HG03060 (cell line): Measurements from ENCODE around the gene PRM3.

Source experiments
- ATAC-seq: cut with Tn5 transposase; IDR thresholded peaks from one replicate; pipeline ENCODE4 v1.9.1; 2021; ENCODE audit warnings: low read depth, moderate number of reproducible peaks; ENCODE audit not compliant: unreplicated experiment

PRM3 gene

GRCh38 chr16:11231367-11231970, 42.0 kb downstream of the PRM3 start:
- no peak for ATAC-seq

DNA sequence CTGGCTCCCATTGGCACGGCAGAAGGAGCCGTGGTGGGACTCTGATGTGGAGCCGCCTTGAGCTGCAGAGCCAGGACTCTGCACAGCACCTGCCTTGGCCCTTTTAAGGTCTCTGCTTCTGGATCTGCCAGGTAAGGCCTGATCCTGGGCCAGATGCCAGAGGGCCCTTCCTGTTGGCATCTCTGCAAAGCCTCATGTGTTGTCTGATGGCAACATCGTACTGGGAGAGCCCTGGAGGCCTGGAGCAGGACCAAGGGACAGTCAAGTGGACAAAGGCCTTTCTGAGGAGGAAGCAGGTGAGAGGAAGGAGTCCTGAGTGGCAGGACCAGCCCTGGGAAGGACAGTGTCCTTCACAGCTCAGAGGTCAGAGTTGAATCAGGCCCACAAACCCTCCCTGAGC, 43.5 kb downstream of the PRM3 start:
- ATAC-seq, result no peak

GRCh38 chr16:11229432-11229831, 44.0 kb downstream of the PRM3 start:
- no peak for ATAC-seq

DNA sequence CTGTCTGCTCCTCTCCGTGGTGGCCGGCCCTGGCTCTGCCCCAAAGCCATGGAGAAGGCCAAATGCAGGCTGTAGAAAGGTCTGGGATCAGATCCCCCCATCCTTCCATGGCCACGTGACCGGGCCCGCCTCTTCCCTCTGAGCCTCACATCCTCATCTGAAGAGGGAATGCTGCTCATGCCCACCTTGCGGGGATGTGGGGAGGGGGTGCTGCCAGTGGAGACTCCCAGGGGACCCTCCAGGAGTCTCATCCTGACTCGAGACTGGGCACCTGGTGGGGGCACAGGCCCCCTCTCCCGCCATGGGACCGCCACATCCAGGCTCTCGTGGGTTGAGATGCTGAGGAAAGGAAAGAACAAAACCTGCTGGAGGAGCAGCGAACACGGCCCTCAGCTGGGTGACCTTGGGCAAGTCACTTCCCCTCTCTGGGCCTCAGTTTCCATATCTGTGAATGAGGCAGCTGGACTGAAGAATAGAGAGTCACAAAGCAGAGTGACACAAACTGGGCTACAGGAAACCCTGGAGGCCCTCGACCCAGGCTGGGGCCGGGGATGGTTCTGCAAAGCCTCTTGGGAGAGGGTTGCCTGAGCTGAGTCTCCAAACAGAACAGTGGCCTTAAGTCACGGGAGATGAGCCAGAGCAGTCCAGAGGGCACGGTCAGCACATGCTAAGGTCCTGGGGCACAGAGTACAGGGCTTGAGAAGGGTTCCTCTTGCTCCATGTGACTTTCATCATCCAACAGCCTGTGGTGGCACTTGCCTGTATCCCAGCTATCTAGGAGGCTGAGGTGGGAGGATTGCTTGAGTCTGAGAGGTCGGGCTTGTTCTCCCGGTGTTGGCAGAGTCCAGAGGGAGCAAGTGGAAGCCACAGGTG, 47.5 kb downstream of the PRM3 start:
- ATAC-seq, result no peak

DNA sequence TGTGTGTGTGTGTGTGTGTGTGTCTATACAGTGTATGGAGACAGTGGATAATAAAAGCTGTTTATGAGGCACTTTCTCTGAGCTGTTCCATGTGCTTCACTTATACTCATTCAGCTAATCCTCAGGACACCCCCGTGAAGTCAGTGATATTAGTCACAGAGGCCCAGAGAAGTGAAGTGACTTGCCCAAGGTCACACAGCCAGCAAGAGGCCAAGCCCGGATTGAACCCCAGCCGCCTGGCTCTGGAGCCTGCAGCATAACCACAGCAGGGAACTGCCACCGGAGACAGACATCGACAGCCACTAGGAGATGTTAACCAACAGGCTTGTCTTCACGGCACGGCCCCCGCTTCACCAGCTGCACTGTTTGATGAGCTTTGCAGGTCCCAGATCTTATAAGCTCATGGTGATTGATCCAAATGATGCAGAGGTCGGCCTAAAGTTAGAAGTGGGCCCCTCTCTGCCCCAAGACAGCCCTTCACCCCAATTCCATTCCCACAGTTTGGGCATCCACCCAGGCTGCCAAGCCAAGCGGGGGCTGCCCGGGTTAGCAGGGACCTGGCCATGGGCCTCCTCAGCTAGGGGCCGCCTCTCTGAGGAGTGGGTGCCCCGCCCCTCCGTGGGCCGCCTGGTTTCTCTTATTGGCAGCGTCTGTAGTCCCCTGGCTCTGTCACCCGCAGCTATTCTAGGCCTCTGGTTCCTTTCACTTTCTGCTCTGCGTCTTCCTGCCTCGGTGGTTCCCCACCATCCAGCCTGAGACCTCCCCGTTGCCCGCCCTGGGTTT, 48.3 kb downstream of the PRM3 start:
- peak; percentile 75 for ATAC-seq

DNA sequence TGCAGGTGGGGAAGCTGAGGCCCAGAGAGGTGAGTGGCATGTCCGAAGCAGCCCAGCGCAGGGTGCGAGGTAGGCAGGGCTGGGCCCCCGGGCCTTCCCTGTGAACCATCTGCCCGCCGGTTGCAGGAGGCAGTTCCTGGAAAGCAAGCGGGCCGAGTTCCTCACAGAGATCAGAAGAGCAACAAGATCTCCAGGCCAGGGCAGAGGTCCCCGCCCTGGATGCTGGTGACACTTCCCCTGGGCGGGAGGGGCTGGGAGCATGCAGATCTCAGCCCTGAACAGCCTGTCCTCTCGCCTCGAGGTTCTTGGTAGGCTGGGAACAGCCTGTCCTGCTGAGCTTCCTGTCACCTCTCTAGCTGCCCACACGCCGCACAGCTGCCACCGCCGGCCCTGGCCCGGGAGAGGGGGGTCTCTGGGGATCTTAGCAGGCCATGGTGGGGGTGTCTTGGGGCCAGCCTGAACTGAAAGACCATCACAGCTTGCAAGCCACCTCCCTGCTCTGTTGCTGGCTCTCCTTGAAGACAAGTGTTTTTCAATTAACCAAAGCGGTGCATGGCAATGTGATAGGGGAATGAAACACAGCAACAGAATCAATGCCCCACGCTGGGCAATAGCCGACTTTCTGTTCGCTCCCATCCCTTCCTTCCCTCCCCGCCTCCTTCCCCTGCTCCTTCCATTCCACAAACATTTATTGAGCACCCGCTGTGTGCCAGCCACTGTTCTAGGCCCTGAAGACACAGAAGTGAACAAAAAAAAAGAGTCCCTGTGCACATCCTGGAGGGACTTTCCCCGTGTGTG, 49.1 kb downstream of the PRM3 start:
- no peak for ATAC-seq
